OCI-LY7 (cell line): Measurements from ENCODE around the gene MAP4. TPM values are rescaled to one million over a fixed set of nuclear protein-coding genes. Genes with fewer than 3 reads are reported as not detected.

Experiments
- BruUV-seq: library from RNA; stranded (reverse); fragments of 400-500 nt; replicated peaks from 2 replicates; lab custom pipeline; 2021; lab: Mats Ljungman, UMichigan
- CTCF ChIA-PET: fragments of 300-600 bp; sonication (Branson Sonifier 250); formaldehyde crosslinking; loops from one replicate; lab custom pipeline; 2022; ENCODE audit warnings: antibody characterized with exemption; ENCODE audit not compliant: unreplicated experiment; lab: Charles Lee
- POLR2A ChIA-PET: fragments of 300-600 bp; sonication (Branson Sonifier 250); formaldehyde crosslinking; loops from one replicate; lab custom pipeline; 2022; ENCODE audit warnings: antibody characterized with exemption; lab: Charles Lee
- DNase-seq: peaks from one replicate; pipeline ENCODE4 v3.0.0-alpha.2; 2015; ENCODE audit warnings: low spot score
- H2AFZ ChIP-seq: fragments of 200-600 bp; sonication (generic), shearing (Covaris generic); 2 replicates; pipeline ENCODE4 v1.6.1; 2014; ENCODE audit warnings: mild to moderate bottlenecking, antibody characterized with exemption, low read length, moderate library complexity
- H3K27ac ChIP-seq: fragments of 200-600 bp; sonication (generic); 2 replicates; pipeline ENCODE4 v1.5.1; 2014; ENCODE audit warnings: mixed run types, low read depth, mild to moderate bottlenecking, moderate library complexity, low read length, inconsistent platforms; ENCODE audit not compliant: poor library complexity, severe bottlenecking
- H3K36me3 ChIP-seq: fragments of 200-600 bp; sonication (generic); 2 replicates; pipeline ENCODE4 v1.6.1; 2014; ENCODE audit warnings: mild to moderate bottlenecking, antibody characterized with exemption, low read length, moderate library complexity, mixed read lengths; ENCODE audit not compliant: insufficient read depth
- H3K4me1 ChIP-seq: fragments of 200-600 bp; sonication (generic); 2 replicates; pipeline ENCODE4 v1.5.1; 2014; ENCODE audit warnings: mild to moderate bottlenecking, low read length; ENCODE audit not compliant: insufficient read depth, poor library complexity, severe bottlenecking
- H3K4me2 ChIP-seq: fragments of 200-600 bp; sonication (generic); 2 replicates; pipeline ENCODE4 v1.6.1; 2014; ENCODE audit warnings: mild to moderate bottlenecking, low read length
- H3K4me3 ChIP-seq: fragments of 200-600 bp; sonication (generic); 2 replicates; pipeline ENCODE4 v1.5.1; 2014; ENCODE audit warnings: mild to moderate bottlenecking, low read depth, low read length; ENCODE audit not compliant: poor library complexity, severe bottlenecking
- H3K79me2 ChIP-seq: fragments of 200-600 bp; sonication (generic); 2 replicates; pipeline ENCODE4 v1.6.1; 2016; ENCODE audit warnings: low read depth, mild to moderate bottlenecking, low read length, moderate library complexity, mixed read lengths; ENCODE audit not compliant: insufficient read depth
- H3K9me2 ChIP-seq: fragments of 200-600 bp; sonication (generic); 2 replicates; pipeline ENCODE4 v1.6.1; 2016; ENCODE audit warnings: mild to moderate bottlenecking, low read length, mixed read lengths; ENCODE audit not compliant: insufficient read depth
- H3K9me3 ChIP-seq: fragments of 200-600 bp; sonication (generic); 2 replicates; pipeline ENCODE4 v1.6.1; 2014; ENCODE audit warnings: mild to moderate bottlenecking, mixed run types, low read length, mixed read lengths
- H4K20me1 ChIP-seq: fragments of 200-600 bp; sonication (generic); 2 replicates; pipeline ENCODE4 v1.6.1; 2014; ENCODE audit warnings: mild to moderate bottlenecking, antibody characterized with exemption, low read length, moderate library complexity, mixed read lengths; ENCODE audit not compliant: insufficient read depth
- EZH2phosphoT487 ChIP-seq: fragments of 200-600 bp; sonication (generic); IDR thresholded peaks from 2 replicates; pipeline ENCODE4 v1.6.1; 2018; ENCODE audit warnings: low read depth, borderline replicate concordance, mild to moderate bottlenecking, mixed run types, antibody characterized with exemption, low read length, moderate library complexity, mixed read lengths
- intact Hi-C: fragments of 100-400 bp; cut with micrococcal nuclease; formaldehyde crosslinking; loops from one replicate; pipeline ENCODE4 v1.10.0; 2022; ENCODE audit not compliant: unreplicated experiment
- total RNA-seq, 2 experiments: library from RNA; depleted of rRNA in 1 of 2; stranded (reverse); fragments of >200 nt in 1 of 2; shearing (Covaris generic) in 1 of 2; gene quantifications; 2 replicates each; pipeline ENCODE4 v1.2.3, GENCODE V29; 2014 to 2022
- TF ChIP-seq, protein P1 (sequence below): fragments of 200-600 bp; sonication (generic); conservative IDR thresholded peaks from 2 replicates; pipeline ENCODE4 v1.5.1; 2014; ENCODE audit warnings: mild to moderate bottlenecking, antibody characterized with exemption, low read length, moderate library complexity, mixed read lengths

Gene MAP4
- total RNA-seq, 2 experiments from 2014 or later = 26.1 to 78.4 TPM

DNA sequence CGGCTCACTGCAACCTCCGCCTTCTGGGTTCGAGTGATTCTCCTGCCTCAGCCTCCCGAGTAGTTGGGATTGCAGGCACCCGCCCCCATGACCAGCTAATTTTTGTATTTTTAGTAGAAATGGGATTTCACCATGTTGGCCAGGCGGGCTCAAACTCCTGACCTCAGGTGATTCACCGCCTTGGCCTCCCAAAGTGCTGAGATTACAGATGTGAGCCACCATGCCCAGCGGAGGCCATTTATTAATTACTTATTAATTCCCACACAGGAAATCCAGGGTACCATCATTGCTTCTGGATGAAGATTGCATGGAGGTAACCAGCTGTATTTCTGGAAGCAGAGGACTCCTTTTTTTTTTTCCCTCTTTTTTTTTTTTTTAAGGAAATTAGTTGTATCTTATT, 37.8 kb downstream of the MAP4 start:
- H3K4me1 ChIP-seq = peaks cover 23% of the 10 kb centered on the region
- no peaks in the 10 kb centered on the region for H3K9me2 ChIP-seq
- H3K36me3 ChIP-seq = no peaks in the 10 kb centered on the region
- H2AFZ ChIP-seq = no peak overlapping the region
- TF ChIP-seq EZH2phosphoT487 = no peak
- TF ChIP-seq, protein P1, sequence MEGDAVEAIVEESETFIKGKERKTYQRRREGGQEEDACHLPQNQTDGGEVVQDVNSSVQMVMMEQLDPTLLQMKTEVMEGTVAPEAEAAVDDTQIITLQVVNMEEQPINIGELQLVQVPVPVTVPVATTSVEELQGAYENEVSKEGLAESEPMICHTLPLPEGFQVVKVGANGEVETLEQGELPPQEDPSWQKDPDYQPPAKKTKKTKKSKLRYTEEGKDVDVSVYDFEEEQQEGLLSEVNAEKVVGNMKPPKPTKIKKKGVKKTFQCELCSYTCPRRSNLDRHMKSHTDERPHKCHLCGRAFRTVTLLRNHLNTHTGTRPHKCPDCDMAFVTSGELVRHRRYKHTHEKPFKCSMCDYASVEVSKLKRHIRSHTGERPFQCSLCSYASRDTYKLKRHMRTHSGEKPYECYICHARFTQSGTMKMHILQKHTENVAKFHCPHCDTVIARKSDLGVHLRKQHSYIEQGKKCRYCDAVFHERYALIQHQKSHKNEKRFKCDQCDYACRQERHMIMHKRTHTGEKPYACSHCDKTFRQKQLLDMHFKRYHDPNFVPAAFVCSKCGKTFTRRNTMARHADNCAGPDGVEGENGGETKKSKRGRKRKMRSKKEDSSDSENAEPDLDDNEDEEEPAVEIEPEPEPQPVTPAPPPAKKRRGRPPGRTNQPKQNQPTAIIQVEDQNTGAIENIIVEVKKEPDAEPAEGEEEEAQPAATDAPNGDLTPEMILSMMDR = no peak
- BruUV-seq = no TSS peak
- intact Hi-C loops = no loop called here
- no peaks in the 10 kb centered on the region for H3K9me3 ChIP-seq
- no peak overlapping the region for H3K27ac ChIP-seq
- H3K4me2 ChIP-seq = no peak overlapping the region
- H3K4me3 ChIP-seq = no peak overlapping the region
- no peak for DNase-seq
- ChIA-PET POLR2A (interaction anchor here (0.6 kb wide), 1 partner anchor 1029 kb away, joined by 3 read pairs; no protein-coding TSS in a partner anchor), CTCF (no interaction called here)
- H4K20me1 ChIP-seq = no peaks in the 10 kb centered on the region
- H3K79me2 ChIP-seq = no peaks in the 10 kb centered on the region

DNA sequence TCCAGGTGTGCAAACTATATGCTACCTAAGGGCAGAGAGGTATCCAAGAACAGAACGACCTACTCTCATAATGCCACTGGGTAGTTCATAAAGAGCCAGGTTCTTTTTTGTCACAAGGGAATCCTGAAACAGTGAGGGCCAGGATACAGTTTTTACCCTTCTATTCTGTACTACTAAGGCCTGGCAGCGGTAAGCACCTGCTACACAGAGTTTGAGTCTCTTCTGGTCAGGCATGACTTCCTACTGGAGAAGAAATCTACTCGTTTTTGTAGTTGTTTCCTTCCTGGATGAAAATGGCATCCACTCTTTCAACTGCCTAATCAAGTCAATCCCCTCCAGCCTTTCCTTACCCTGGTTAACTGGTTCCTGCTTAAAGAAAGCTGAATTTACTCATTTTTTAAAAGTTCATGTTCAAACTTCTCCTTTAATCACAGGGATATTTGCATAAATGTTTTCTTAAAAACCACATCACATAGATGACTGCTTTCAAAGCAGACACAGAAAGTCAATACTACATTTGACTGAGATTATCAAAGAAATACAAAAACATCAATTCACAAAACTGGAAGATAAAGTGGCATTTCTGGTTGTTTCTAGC, 40.0 kb downstream of the MAP4 start:
- intact Hi-C loops = no loop called here
- no peaks in the 10 kb centered on the region for H3K36me3 ChIP-seq
- no TSS peak for BruUV-seq

More for the DNA sequence above, 40.0 kb downstream of the MAP4 start:
- H2AFZ ChIP-seq = peak overlapping the region; percentile 60
- no peaks in the 10 kb centered on the region for H3K79me2 ChIP-seq
- TF ChIP-seq EZH2phosphoT487 = no peak
- TF ChIP-seq, protein P1 = no peak
- peak overlapping the region; percentile 46 for H3K27ac ChIP-seq
- peak overlapping the region; percentile 8 for H3K4me3 ChIP-seq
- no peaks in the 10 kb centered on the region for H3K9me3 ChIP-seq
- DNase-seq = peak; percentile 56
- H3K4me1 ChIP-seq = peaks cover 23% of the 10 kb centered on the region
- ChIA-PET CTCF (no interaction called here), POLR2A (interaction anchor here (0.6 to 1.1 kb wide), 2 partner anchors 15 to 18 kb away, joined by 4 read pairs; no protein-coding TSS in a partner anchor)
- no peaks in the 10 kb centered on the region for H4K20me1 ChIP-seq
- peak overlapping the region; percentile 51 for H3K4me2 ChIP-seq
- no peaks in the 10 kb centered on the region for H3K9me2 ChIP-seq
